Peyer's patch (tissue), 4 donors: ENCODE results near the gene CHTF18.

ENCODE experiments used
- POLR2A ChIP-seq, 2 donors: fragments of 450-650 bp; IDR thresholded peaks; one replicate each; pipeline ENCODE4 v1.5.1; 2017; ENCODE audit warnings: antibody characterized with exemption in 2 of 2, mild to moderate bottlenecking in 2 of 2, moderate library complexity in 2 of 2
- TF ChIP-seq, protein P1 (sequence below), 6 experiments: fragments of 450-650 bp in 4 of 6; fragments of 200-600 bp in 2 of 6; sonication (generic) in 1 of 6; IDR thresholded peaks; one replicate each; pipeline ENCODE4 v1.5.1; 2017 to 2019; ENCODE audit warnings: antibody characterized with exemption in 6 of 6, mild to moderate bottlenecking in 3 of 6, moderate library complexity in 1 of 6

GRCh38 chr16:749010-749409, 39.4 kb upstream of the CHTF18 start:
- TF ChIP-seq POLR2A (IDR thresholded peaks at IDR 0.05): no peak
- TF ChIP-seq, protein P1, sequence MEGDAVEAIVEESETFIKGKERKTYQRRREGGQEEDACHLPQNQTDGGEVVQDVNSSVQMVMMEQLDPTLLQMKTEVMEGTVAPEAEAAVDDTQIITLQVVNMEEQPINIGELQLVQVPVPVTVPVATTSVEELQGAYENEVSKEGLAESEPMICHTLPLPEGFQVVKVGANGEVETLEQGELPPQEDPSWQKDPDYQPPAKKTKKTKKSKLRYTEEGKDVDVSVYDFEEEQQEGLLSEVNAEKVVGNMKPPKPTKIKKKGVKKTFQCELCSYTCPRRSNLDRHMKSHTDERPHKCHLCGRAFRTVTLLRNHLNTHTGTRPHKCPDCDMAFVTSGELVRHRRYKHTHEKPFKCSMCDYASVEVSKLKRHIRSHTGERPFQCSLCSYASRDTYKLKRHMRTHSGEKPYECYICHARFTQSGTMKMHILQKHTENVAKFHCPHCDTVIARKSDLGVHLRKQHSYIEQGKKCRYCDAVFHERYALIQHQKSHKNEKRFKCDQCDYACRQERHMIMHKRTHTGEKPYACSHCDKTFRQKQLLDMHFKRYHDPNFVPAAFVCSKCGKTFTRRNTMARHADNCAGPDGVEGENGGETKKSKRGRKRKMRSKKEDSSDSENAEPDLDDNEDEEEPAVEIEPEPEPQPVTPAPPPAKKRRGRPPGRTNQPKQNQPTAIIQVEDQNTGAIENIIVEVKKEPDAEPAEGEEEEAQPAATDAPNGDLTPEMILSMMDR (IDR thresholded peaks at IDR 0.05): no peak
